ENCODE data around the gene CUL4A. TPM values are rescaled to one million over a fixed set of nuclear protein-coding genes. Genes with fewer than 3 reads are reported as not detected.

Gene CUL4A
- total RNA-seq, 2 donors from 2014 or later = 73.9 to 86.2 TPM

- DNase-seq = no peak
- intact Hi-C loops (cut with DNase I) = no loop called here
- ATAC-seq = peak in 1 of 2 donors; percentile 28
These were observed 31.1 kb upstream of the CUL4A start for GRCh38 chr13:113178070-113178895.

GRCh38 chr13:113178896-113179167 lies 30.6 kb upstream of the CUL4A start:
- intact Hi-C loops (cut with DNase I) = no loop called here
- no peak for DNase-seq
- ATAC-seq = no peak

GRCh38 chr13:113179374-113180230 lies 29.8 kb upstream of the CUL4A start:
- ATAC-seq (peak; percentile 17 to 60), DNase-seq (no peak)
- intact Hi-C loops (cut with DNase I) = no loop called here

GRCh38 chr13:113182046-113182445 lies 27.4 kb upstream of the CUL4A start:
- intact Hi-C loops (cut with DNase I) = no loop called here
- DNase-seq = no peak

GRCh38 chr13:113183450-113184129 lies 25.8 kb upstream of the CUL4A start:
- intact Hi-C loops (cut with DNase I) = no loop called here
- DNase-seq (no peak), ATAC-seq (no peak)

More at GRCh38 chr13:113182046-113182445, 27.4 kb upstream of the CUL4A start:
- ATAC-seq = no peak

GRCh38 chr13:113184568-113185440 lies 24.6 kb upstream of the CUL4A start:
- no peak for ATAC-seq
- DNase-seq = no peak
- intact Hi-C loops (cut with DNase I) = no loop called here

GRCh38 chr13:113186061-113186900 lies 23.1 kb upstream of the CUL4A start:
- ATAC-seq = no peak

GRCh38 chr13:113187263-113187669 lies 22.1 kb upstream of the CUL4A start:
- intact Hi-C loops (cut with DNase I) = no loop called here
- DNase-seq (peak; percentile 93), ATAC-seq (peak; percentile 94 to 99)

More at GRCh38 chr13:113186061-113186900, 23.1 kb upstream of the CUL4A start:
- DNase-seq = no peak
- intact Hi-C loops (cut with DNase I) = no loop called here

GRCh38 chr13:113187883-113188665 lies 21.3 kb upstream of the CUL4A start:
- no peak for ATAC-seq
- no peak for DNase-seq
- intact Hi-C loops (cut with DNase I) = no loop called here

GRCh38 chr13:113190181-113190580 lies 19.2 kb upstream of the CUL4A start:
- intact Hi-C loops (cut with DNase I) = no loop called here
- ATAC-seq (no peak), DNase-seq (no peak)

GRCh38 chr13:113192279-113192678 lies 17.1 kb upstream of the CUL4A start:
- intact Hi-C loops (cut with DNase I) = no loop called here
- DNase-seq (no peak), ATAC-seq (no peak)

GRCh38 chr13:113192902-113193301 lies 16.5 kb upstream of the CUL4A start:
- ATAC-seq (peak in 1 of 2 donors; percentile 39), DNase-seq (no peak)
- intact Hi-C loops (cut with DNase I) = no loop called here

- DNase-seq (no peak), ATAC-seq (no peak)
- intact Hi-C loops (cut with DNase I) = no loop called here
These were observed 14.1 kb upstream of the CUL4A start for GRCh38 chr13:113195360-113195759.

- intact Hi-C loops (cut with DNase I) = no loop called here
- ATAC-seq = peak in 1 of 2 donors; percentile 52
These were observed 12.3 kb upstream of the CUL4A start for GRCh38 chr13:113196970-113197737.

GRCh38 chr13:113201815-113202214 lies 7.6 kb upstream of the CUL4A start:
- intact Hi-C loops (cut with DNase I) = loop anchor here in 1 of 2 donors (5.0 kb wide), 1 partner anchor 50 kb away; no protein-coding TSS in a partner anchor
- no peak for ATAC-seq
- no peak for DNase-seq

More at GRCh38 chr13:113196970-113197737, 12.3 kb upstream of the CUL4A start:
- no peak for DNase-seq

- intact Hi-C loops (cut with DNase I) = loop anchor here in 1 of 2 donors (5.0 kb wide), 1 partner anchor 51 kb away; no protein-coding TSS in a partner anchor
- ATAC-seq (peak; percentile 24 to 33), DNase-seq (no peak)
These were observed 6.5 kb upstream of the CUL4A start for GRCh38 chr13:113202912-113203311.
